HepG2 (cell line): Measurements from ENCODE around the gene NEAT1. TPM values are rescaled to one million over a fixed set of nuclear protein-coding genes. Genes with fewer than 3 reads are reported as not detected.

Experiments used
- CEBPG ChIP-seq: IDR thresholded peaks from 2 replicates; pipeline ENCODE4 v1.6.1; 2016
- GFI1 ChIP-seq: sonication (generic); formaldehyde crosslinking; IDR thresholded peaks from 2 replicates; pipeline ENCODE4 v1.5.0; 2020; ENCODE audit warnings: missing genetic modification reagents, mild to moderate bottlenecking, borderline replicate concordance
- MLLT10 ChIP-seq: sonication (generic); formaldehyde crosslinking; IDR thresholded peaks from 2 replicates; pipeline ENCODE4 v1.4.0; 2020; ENCODE audit warnings: missing genetic modification reagents
- THRA ChIP-seq: sonication (generic); formaldehyde crosslinking; IDR thresholded peaks from 2 replicates; pipeline ENCODE4 v1.4.0; 2020; ENCODE audit warnings: missing genetic modification reagents, borderline replicate concordance
- ZBTB14 ChIP-seq: sonication (generic); formaldehyde crosslinking; IDR thresholded peaks from 2 replicates; pipeline ENCODE4 v1.4.0; 2020; ENCODE audit warnings: missing genetic modification reagents
- ZHX1 ChIP-seq: sonication (generic); formaldehyde crosslinking; IDR thresholded peaks from 2 replicates; pipeline ENCODE4 v1.8.1; 2022; ENCODE audit warnings: low read depth, mild to moderate bottlenecking, missing genetic modification reagents
- ZNF383 ChIP-seq: sonication (generic); formaldehyde crosslinking; IDR thresholded peaks from 2 replicates; pipeline ENCODE4 v1.4.0; 2020; ENCODE audit warnings: missing genetic modification reagents, mild to moderate bottlenecking, borderline replicate concordance
- ZNF552 ChIP-seq: sonication (generic); formaldehyde crosslinking; IDR thresholded peaks from 2 replicates; pipeline ENCODE4 v1.9.0; 2022; ENCODE audit warnings: missing genetic modification reagents, mild to moderate bottlenecking, borderline replicate concordance
- ZNF567 ChIP-seq: sonication (generic); formaldehyde crosslinking; IDR thresholded peaks from 2 replicates; pipeline ENCODE4 v1.8.1; 2023; ENCODE audit warnings: mild to moderate bottlenecking, missing genetic modification reagents, borderline replicate concordance
- ZNF574 ChIP-seq: sonication (generic); formaldehyde crosslinking; IDR thresholded peaks from 2 replicates; pipeline ENCODE4 v1.4.0; 2020; ENCODE audit warnings: missing genetic modification reagents
- ZNF589 ChIP-seq: sonication (generic); formaldehyde crosslinking; conservative IDR thresholded peaks from 2 replicates; pipeline ENCODE4 v1.8.0; 2022; ENCODE audit warnings: mild to moderate bottlenecking, moderate library complexity, missing genetic modification reagents
- ZNF703 ChIP-seq: sonication (generic); formaldehyde crosslinking; IDR thresholded peaks from 2 replicates; pipeline ENCODE4 v1.5.1; 2020; ENCODE audit warnings: missing genetic modification reagents, mild to moderate bottlenecking, moderate library complexity, borderline replicate concordance
- ZNF746 ChIP-seq: sonication (generic); formaldehyde crosslinking; IDR thresholded peaks from 2 replicates; pipeline ENCODE4 v1.8.0; 2022; ENCODE audit warnings: mild to moderate bottlenecking, missing genetic modification reagents
- polyA plus RNA-seq, 8 experiments: library from polyadenylated mRNA; depleted of rRNA in 3 of 8; stranded (reverse) in 7 of 8; unstranded in 1 of 8; fragments of >200 nt; fragmentation: Illumina TruSeq in 4 of 8; extraction: Trizol in 4 of 8; gene quantifications; 2 replicates each; pipeline versions ENCODE4 v1.2.1 to v1.2.3, GENCODE V29; 2011 to 2016; ENCODE audit warnings: low read depth in 4 of 8, missing spikeins in 1 of 8, mixed read lengths in 1 of 8; ENCODE audit not compliant: insufficient read depth in 1 of 8
- total RNA-seq, 5 experiments: library from RNA; depleted of rRNA; stranded (reverse); fragments of >200 nt; fragmentation: Illumina TruSeq; extraction: Trizol; gene quantifications; 2 replicates each; pipeline ENCODE4 v1.2.3, GENCODE V29; 2016; ENCODE audit warnings: low read depth in 1 of 5

NEAT1 gene
- total and polyA plus RNA-seq, 2 of the 13 experiments (the other 11 are each of a cell fraction or from before 2014, with no cell fraction given) = 20.5 to 41.2 TPM

- TF ChIP-seq ZNF589 (CRISPR knock-in tag) (no peak), ZNF567 (no peak), MLLT10 (CRISPR knock-in tag) (0 out of 2 replicates have a peak, but pooled peaks have one; percentile 26), ZBTB14 (CRISPR knock-in tag) (no peak), ZNF574 (CRISPR knock-in tag) (peak; percentile 82), ZNF703 (CRISPR knock-in tag) (no peak), ZNF746 (CRISPR knock-in tag) (peak; percentile 21; the same call in 1 of the 2 replicates), THRA (CRISPR knock-in tag) (peak; percentile 92), ZHX1 (CRISPR knock-in tag) (0 out of 2 replicates have a peak, but pooled peaks have one; percentile 42), GFI1 (CRISPR knock-in tag) (no peak), ZNF552 (CRISPR knock-in tag) (no peak), CEBPG (CRISPR knock-in tag) (peak; percentile 80), ZNF383 (no peak)
Measured at GRCh38 chr11:65420979-65421793, 1.4 kb upstream of the NEAT1 start (continued).
